Neural cell (in vitro differentiated cells): Measurements from ENCODE around the gene BROX. TPM values are rescaled to one million over a fixed set of nuclear protein-coding genes. Genes with fewer than 3 reads are reported as not detected.
"Not testable (repeated sequence)": the region's sequence is repeated elsewhere in the genome, so short reads cannot be mapped to it uniquely, and the experiment has no call there.

Source experiments
- H2AFZ ChIP-seq: fragments of 200-600, 300-800 bp; sonication (generic), shearing (Covaris generic); 2 replicates; pipeline ENCODE4 v1.6.0; 2014; ENCODE audit warnings: low read depth, mild to moderate bottlenecking, antibody characterized with exemption, low read length, moderate library complexity
- H3F3A ChIP-seq: fragments of 200-600 bp; shearing (Covaris generic); 2 replicates; pipeline ENCODE4 v1.6.1; 2016; ENCODE audit warnings: mild to moderate bottlenecking, moderate library complexity, mixed read lengths, antibody characterized with exemption, low read length; ENCODE audit not compliant: insufficient read depth, poor library complexity, severe bottlenecking
- H3K27ac ChIP-seq: fragments of 200-600, 300-800 bp; sonication (generic), shearing (Covaris generic); 2 replicates; pipeline ENCODE4 v1.5.1; 2014; ENCODE audit warnings: mild to moderate bottlenecking, low read length, moderate library complexity
- H3K27me3 ChIP-seq: fragments of 300-800, 200-600 bp; sonication (generic), shearing (Covaris generic); 2 replicates; pipeline ENCODE4 v1.6.0; 2014; ENCODE audit warnings: mild to moderate bottlenecking, low read depth, low read length, moderate library complexity; ENCODE audit not compliant: insufficient read depth
- H3K36me3 ChIP-seq: fragments of 300-800, 200-600 bp; sonication (generic), shearing (Covaris generic); 2 replicates; pipeline ENCODE4 v1.5.1; 2014; ENCODE audit warnings: mild to moderate bottlenecking, antibody characterized with exemption, low read length, moderate library complexity; ENCODE audit not compliant: insufficient read depth
- H3K4me2 ChIP-seq: fragments of 300-800, 200-600 bp; sonication (generic), shearing (Covaris generic); 2 replicates; pipeline ENCODE4 v1.6.0; 2014; ENCODE audit warnings: mild to moderate bottlenecking, low read length
- H3K4me3 ChIP-seq: fragments of 300-800, 200-600 bp; sonication (generic), shearing (Covaris generic); 2 replicates; pipeline ENCODE4 v1.5.1; 2014; ENCODE audit warnings: mild to moderate bottlenecking, low read length, moderate library complexity
- H3K79me2 ChIP-seq: fragments of 200-600 bp; shearing (Covaris generic); replicated peaks from 2 replicates; pipeline ENCODE4 v1.6.0; 2014; ENCODE audit warnings: mild to moderate bottlenecking, low read length, moderate library complexity; ENCODE audit not compliant: insufficient read depth
- H3K9ac ChIP-seq: fragments of 300-800, 200-600 bp; sonication (generic), shearing (Covaris generic); 2 replicates; pipeline ENCODE4 v1.6.1; 2016; ENCODE audit warnings: mild to moderate bottlenecking, low read length, mixed read lengths
- H3K9me2 ChIP-seq: fragments of 200-600 bp; shearing (Covaris generic); 2 replicates; pipeline ENCODE4 v1.6.1; 2016; ENCODE audit warnings: mild to moderate bottlenecking, low read length, mixed read lengths; ENCODE audit not compliant: insufficient read depth
- H3K9me3 ChIP-seq: fragments of 200-600, 300-800 bp; sonication (generic), shearing (Covaris generic); 2 replicates; pipeline ENCODE4 v1.6.1; 2016; ENCODE audit warnings: mild to moderate bottlenecking, mixed run types, low read length, moderate library complexity, mixed read lengths
- H4K20me1 ChIP-seq: fragments of 200-600 bp; shearing (Covaris generic); 2 replicates; pipeline ENCODE4 v1.6.1; 2016; ENCODE audit warnings: mild to moderate bottlenecking, mixed run types; ENCODE audit not compliant: insufficient read depth
- CTCF ChIP-seq: fragments of 450-650 bp; IDR thresholded peaks from 2 replicates; pipeline ENCODE4 v1.5.1; 2014; ENCODE audit warnings: antibody characterized with exemption, mild to moderate bottlenecking, moderate library complexity; ENCODE audit not compliant: poor library complexity, severe bottlenecking
- EP300 ChIP-seq: fragments of 450-650 bp; conservative IDR thresholded peaks from 2 replicates; pipeline ENCODE4 v1.6.1; 2014; ENCODE audit warnings: antibody characterized with exemption, mild to moderate bottlenecking, moderate library complexity; ENCODE audit not compliant: poor library complexity, severe bottlenecking
- EZH2 ChIP-seq: fragments of 200-600, 300-800 bp; shearing (Covaris generic), sonication (generic); IDR thresholded peaks from 2 replicates; pipeline ENCODE4 v1.6.1; 2014; ENCODE audit warnings: antibody characterized with exemption, low read length, borderline replicate concordance, mild to moderate bottlenecking; ENCODE audit not compliant: insufficient read depth, poor library complexity, severe bottlenecking
- MXI1 ChIP-seq: fragments of 450-650 bp; conservative IDR thresholded peaks from 2 replicates; pipeline ENCODE4 v1.6.1; 2014; ENCODE audit warnings: antibody characterized with exemption, mild to moderate bottlenecking; ENCODE audit not compliant: poor library complexity, severe bottlenecking
- POLR2AphosphoS5 ChIP-seq: IDR thresholded peaks from 2 replicates; pipeline ENCODE4 v1.6.1; 2012
- RAD21 ChIP-seq: fragments of 450-650 bp; conservative IDR thresholded peaks from 2 replicates; pipeline ENCODE4 v1.6.1; 2014; ENCODE audit warnings: antibody characterized with exemption, mild to moderate bottlenecking, moderate library complexity
- REST ChIP-seq: IDR thresholded peaks from 2 replicates; pipeline ENCODE4 v1.6.1; 2012; ENCODE audit warnings: borderline replicate concordance
- SMC3 ChIP-seq: fragments of 450-650 bp; conservative IDR thresholded peaks from 2 replicates; pipeline ENCODE4 v1.6.1; 2014; ENCODE audit warnings: antibody characterized with exemption, mild to moderate bottlenecking, moderate library complexity; ENCODE audit not compliant: poor library complexity
- TAF1 ChIP-seq: IDR thresholded peaks from 2 replicates; pipeline ENCODE4 v1.6.1; 2012; ENCODE audit warnings: low read depth
- polyA plus RNA-seq: library from polyadenylated mRNA; depleted of rRNA; stranded (reverse); fragments of >200 nt; gene quantifications from 2 replicates; pipeline ENCODE4 v1.2.3, GENCODE V29; 2014

Gene BROX
- polyA plus RNA-seq, 1 donor from 2014 or later: 22.6 TPM

DNA sequence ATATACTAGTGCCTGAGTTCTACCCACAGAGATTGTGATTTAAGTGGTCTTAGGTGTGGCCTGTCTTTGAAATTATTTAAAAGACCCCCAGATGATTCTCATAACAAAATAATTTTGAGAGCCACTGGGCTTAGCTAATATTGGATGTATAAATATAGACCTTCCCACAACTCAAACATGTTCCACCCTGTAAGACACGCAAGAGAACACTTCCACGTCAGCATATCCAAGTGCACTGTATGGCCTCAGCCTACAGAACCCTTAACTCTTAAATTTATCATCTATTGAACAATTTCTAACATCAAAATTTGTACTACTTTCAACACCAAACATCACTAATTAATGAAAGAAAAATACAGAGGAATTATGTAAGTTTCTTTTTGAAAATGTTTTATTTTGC lies 27.1 kb downstream of the BROX start:
- no peaks in the 10 kb centered on the region for H3K9me3 ChIP-seq
- TF ChIP-seq REST (no peak), SMC3 (no peak), EP300 (no peak), TAF1 (no peak), MXI1 (no peak), CTCF (no peak), EZH2 (no peak), RAD21 (no peak), POLR2AphosphoS5 (no peak)
- H3K27ac ChIP-seq: no peak overlapping the region

GRCh38 chr1:222739929-222740328 lies 27.6 kb downstream of the BROX start:
- TF ChIP-seq EZH2 (no peak), RAD21 (no peak), REST (no peak), SMC3 (no peak), EP300 (no peak), POLR2AphosphoS5 (no peak), TAF1 (no peak), MXI1 (no peak), CTCF (no peak)
- no peak overlapping the region for H3K9ac ChIP-seq
- no peaks in the 10 kb centered on the region for H3F3A ChIP-seq
- no peaks in the 10 kb centered on the region for H3K27me3 ChIP-seq
- H3K4me2 ChIP-seq: no peak overlapping the region
- H4K20me1 ChIP-seq: no peaks in the 10 kb centered on the region
- H2AFZ ChIP-seq: no peak overlapping the region
- no peaks in the 10 kb centered on the region for H3K9me3 ChIP-seq
- no peaks in the 10 kb centered on the region for H3K9me2 ChIP-seq
- H3K79me2 ChIP-seq: no peaks in the 10 kb centered on the region
- no peaks in the 10 kb centered on the region for H3K36me3 ChIP-seq
- H3K4me3 ChIP-seq: no peak overlapping the region
- H3K27ac ChIP-seq: no peak overlapping the region

More for the DNA sequence above, 27.1 kb downstream of the BROX start:
- Histone ChIP-seq H3K4me3 (no peak overlapping the region), H3K4me2 (no peak overlapping the region), H3K9ac (no peak overlapping the region), H3F3A (no peaks in the 10 kb centered on the region), H4K20me1 (no peaks in the 10 kb centered on the region), H3K27me3 (no peaks in the 10 kb centered on the region), H2AFZ (no peak overlapping the region), H3K36me3 (no peaks in the 10 kb centered on the region), H3K9me2 (no peaks in the 10 kb centered on the region), H3K79me2 (no peaks in the 10 kb centered on the region)

GRCh38 chr1:222741630-222742457 lies 29.5 kb downstream of the BROX start:
- not testable (repeated sequence) for H3K27me3 ChIP-seq, H3K9me2 ChIP-seq, H3K4me3 ChIP-seq, H3K9ac ChIP-seq, H3K9me3 ChIP-seq, H3K36me3 ChIP-seq, H3K79me2 ChIP-seq, H4K20me1 ChIP-seq, H3F3A ChIP-seq, H3K4me2 ChIP-seq, H2AFZ ChIP-seq, H3K27ac ChIP-seq
